ENCODE data around the gene RUFY3.
"Not testable (repeated sequence)": the region's sequence is repeated elsewhere in the genome, so short reads cannot be mapped to it uniquely, and the experiment has no call there.

Gene RUFY3

GRCh38 chr4:70728091-70728490, 6.3 kb downstream of the RUFY3 start:
- in situ Hi-C loops (cut with HindIII; ENCODE audit: low pct_ligation_motif_present, low pct_unique_long_range_greater_than_20kb, low sequenced_read_pairs), result no loop called here
- DNase-seq, result no peak

GRCh38 chr4:70732878-70733277, 11.1 kb downstream of the RUFY3 start:
- in situ Hi-C loops (cut with HindIII; ENCODE audit: low pct_ligation_motif_present, low pct_unique_long_range_greater_than_20kb, low sequenced_read_pairs); DNase-seq: not testable (repeated sequence)

DNA sequence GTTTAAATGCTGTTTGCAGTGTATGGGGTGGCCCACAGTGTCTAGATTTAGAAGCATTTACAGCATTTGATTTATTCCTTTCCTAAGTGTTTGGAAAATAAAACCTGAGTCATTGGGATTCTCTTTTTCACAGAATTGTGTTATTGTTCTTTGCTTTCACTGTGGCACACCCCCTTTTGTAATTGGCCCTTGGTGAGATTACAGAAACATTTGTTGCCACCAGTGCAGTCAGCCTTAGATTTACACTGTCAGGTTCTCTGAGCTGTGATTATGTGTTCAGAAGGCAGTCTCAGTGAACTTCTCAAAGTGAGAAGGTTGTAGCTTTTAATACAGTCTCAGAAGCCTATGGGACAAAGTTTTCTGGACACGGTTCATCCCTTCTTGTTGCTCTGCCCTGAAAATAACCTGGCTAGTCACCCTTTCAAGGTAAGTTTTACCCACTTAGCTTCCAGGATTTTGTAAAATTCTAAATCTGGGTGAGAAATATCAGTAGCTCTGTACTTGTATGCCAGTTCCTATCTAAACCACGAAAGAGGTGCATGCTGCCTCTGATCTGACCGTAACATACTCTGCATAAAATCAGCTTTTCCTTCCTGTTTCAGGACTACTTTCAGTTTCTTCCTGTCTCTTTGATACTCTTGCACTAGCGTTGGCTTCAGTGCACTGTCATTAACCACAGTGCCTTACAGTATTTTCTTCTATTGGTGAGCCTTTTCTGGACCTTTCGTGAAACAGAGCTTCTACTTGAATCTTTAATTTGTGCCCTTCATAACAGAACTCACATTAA, 12.6 kb downstream of the RUFY3 start:
- DNase-seq, result peak; percentile 58
- in situ Hi-C loops (cut with HindIII; ENCODE audit: low pct_ligation_motif_present, low pct_unique_long_range_greater_than_20kb, low sequenced_read_pairs), result no loop called here

GRCh38 chr4:70734971-70735370, 13.2 kb downstream of the RUFY3 start:
- DNase-seq, result no peak
- in situ Hi-C loops (cut with HindIII; ENCODE audit: low pct_ligation_motif_present, low pct_unique_long_range_greater_than_20kb, low sequenced_read_pairs), result no loop called here

DNA sequence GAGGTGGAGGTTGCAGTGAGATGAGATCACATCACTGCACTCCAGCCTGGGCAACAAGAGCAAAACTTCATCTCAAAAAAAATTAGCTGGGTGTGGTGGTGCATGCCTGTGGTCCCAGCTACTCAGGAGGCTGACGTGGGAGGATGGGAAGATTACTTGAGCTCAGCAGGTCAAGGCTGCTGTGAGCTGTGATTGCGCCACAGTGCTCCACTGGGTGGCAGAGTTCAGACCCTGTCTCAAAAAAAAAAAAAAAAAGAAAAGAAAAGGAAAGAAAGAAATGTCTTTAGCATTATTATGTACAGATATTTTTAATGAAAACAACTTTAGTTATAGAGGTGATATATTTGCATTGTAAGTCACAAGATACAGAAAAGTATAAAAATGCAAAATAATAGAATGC, 14.2 kb downstream of the RUFY3 start:
- peak; percentile 58 for DNase-seq
- in situ Hi-C loops (cut with HindIII; ENCODE audit: low pct_ligation_motif_present, low pct_unique_long_range_greater_than_20kb, low sequenced_read_pairs), result not testable (repeated sequence)

DNA sequence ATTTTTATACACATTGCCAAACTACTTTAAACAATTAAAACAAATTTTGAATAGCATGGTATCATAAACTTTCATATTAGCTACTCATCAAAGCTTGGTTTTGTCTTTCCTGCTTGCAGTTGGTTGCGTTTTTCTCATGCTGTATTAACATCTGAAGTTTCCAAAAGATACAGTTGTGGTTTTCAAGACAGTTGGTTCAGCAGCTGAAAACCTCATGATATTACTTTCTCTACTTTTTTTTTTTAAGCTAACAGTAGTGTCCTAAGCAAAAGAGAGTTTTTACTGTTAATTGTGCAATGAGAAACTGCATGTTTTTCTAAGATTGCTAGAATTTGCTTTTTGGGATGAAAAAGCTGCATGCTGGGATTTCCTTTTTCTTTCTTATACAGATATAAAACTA, 15.2 kb downstream of the RUFY3 start:
- in situ Hi-C loops (cut with HindIII; ENCODE audit: low pct_ligation_motif_present, low pct_unique_long_range_greater_than_20kb, low sequenced_read_pairs), result no loop called here
- no peak for DNase-seq

DNA sequence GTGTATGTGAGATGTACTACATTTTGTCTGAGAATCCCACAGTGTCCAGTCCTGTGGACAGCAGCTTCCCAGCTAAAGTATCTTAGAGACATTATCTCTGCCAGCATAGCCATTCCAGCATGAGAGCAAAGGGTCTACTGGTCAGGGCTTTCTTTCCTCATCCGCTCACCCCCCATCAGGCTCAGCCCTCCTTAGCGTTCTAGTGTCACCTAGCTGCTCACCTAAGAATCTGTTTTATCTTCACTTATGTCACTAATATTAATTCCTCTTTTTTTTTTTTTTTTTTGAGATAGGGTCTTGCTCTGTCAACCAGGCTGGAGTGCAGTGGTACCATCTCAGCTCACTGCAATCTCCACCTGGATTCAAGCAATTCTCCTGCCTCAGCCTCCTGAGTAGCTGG, 15.6 kb downstream of the RUFY3 start:
- in situ Hi-C loops (cut with HindIII; ENCODE audit: low pct_ligation_motif_present, low pct_unique_long_range_greater_than_20kb, low sequenced_read_pairs), result no loop called here
- no peak for DNase-seq

- no peak for DNase-seq
- in situ Hi-C loops (cut with HindIII; ENCODE audit: low pct_ligation_motif_present, low pct_unique_long_range_greater_than_20kb, low sequenced_read_pairs), result no loop called here
Measured at GRCh38 chr4:70739496-70740337, 18.0 kb downstream of the RUFY3 start.

GRCh38 chr4:70741867-70742658, 20.3 kb downstream of the RUFY3 start:
- in situ Hi-C loops (cut with HindIII; ENCODE audit: low pct_ligation_motif_present, low pct_unique_long_range_greater_than_20kb, low sequenced_read_pairs), result no loop called here
- no peak for DNase-seq

DNA sequence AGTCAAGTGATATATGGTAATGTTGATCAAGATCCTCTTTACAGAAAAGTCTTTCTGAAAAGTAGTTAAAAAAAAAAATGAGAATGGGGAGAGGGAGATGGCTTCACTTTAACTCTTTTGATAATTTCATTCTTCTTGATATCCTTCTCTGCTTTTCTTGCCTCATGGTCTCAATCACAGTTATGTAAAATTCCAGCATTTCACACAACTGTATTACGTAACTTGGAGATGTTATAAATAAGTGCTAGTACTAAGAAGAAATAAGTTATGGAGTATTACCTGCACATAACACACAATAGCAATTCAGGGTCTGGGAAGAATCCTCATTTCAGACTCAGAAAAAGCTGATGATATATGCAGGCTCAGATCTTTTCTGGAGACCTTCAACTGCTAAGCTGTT, 22.0 kb downstream of the RUFY3 start:
- in situ Hi-C loops (cut with HindIII; ENCODE audit: low pct_ligation_motif_present, low pct_unique_long_range_greater_than_20kb, low sequenced_read_pairs), result no loop called here

DNA sequence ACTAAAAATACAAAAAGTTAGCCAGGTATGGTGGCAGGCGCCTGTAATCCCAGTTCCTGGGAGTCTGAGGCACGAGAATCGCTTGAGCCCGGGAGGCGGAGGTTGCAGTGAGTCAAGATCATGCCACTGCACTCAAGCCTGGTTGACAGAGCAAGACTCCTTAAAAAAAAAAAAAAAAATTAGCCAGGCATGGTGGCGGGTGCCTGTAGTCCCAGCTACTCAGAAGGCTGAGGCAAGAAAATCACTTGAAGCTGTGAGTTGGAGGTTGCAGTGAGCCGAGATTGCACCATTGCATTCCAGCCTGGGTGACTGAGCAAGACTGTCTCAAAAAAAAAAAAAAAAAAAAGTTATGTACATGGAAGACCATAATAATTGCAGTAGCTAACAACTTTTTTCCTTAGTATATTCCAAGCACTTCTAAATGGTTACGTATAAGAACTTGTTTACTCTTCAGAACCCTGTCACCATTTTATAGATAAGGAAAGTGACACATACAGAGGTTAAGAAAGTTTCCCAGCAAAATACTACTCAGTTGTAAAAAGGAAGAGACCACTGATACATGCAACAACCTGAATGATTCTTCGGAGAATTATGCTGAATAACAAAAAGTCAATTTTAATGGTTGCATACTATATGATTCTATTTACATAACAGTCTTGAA, 24.5 kb downstream of the RUFY3 start:
- DNase-seq, result no peak
- in situ Hi-C loops (cut with HindIII; ENCODE audit: low pct_ligation_motif_present, low pct_unique_long_range_greater_than_20kb, low sequenced_read_pairs), result no loop called here

More for the DNA sequence above, 22.0 kb downstream of the RUFY3 start:
- no peak for DNase-seq

DNA sequence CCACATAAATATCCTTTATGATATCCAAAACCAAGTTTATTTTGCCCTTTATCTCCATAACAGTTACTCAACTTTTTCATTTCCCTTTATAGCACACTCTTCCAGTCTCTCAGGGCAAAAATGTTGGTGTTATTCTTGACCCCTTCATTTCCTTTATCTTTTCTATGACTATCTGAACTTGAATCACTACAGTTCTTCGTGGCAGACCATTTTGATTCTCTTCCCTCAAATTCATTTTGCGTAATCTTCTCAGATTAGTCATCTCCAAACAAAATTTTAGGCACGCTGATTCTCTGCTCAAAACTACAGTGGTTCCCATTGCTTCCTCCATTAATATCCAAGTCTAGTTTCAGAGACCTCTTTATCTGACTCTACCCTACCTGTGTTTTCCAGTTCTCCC, 26.1 kb downstream of the RUFY3 start:
- no peak for DNase-seq
- in situ Hi-C loops (cut with HindIII; ENCODE audit: low pct_ligation_motif_present, low pct_unique_long_range_greater_than_20kb, low sequenced_read_pairs), result no loop called here

GRCh38 chr4:70749313-70749712, 27.5 kb downstream of the RUFY3 start:
- no peak for DNase-seq
- in situ Hi-C loops (cut with HindIII; ENCODE audit: low pct_ligation_motif_present, low pct_unique_long_range_greater_than_20kb, low sequenced_read_pairs), result no loop called here

GRCh38 chr4:70752236-70752635, 30.5 kb downstream of the RUFY3 start:
- DNase-seq, result no peak
- in situ Hi-C loops (cut with HindIII; ENCODE audit: low pct_ligation_motif_present, low pct_unique_long_range_greater_than_20kb, low sequenced_read_pairs), result no loop called here

GRCh38 chr4:70753630-70754029, 31.9 kb downstream of the RUFY3 start:
- no peak for DNase-seq
- in situ Hi-C loops (cut with HindIII; ENCODE audit: low pct_ligation_motif_present, low pct_unique_long_range_greater_than_20kb, low sequenced_read_pairs), result no loop called here

DNA sequence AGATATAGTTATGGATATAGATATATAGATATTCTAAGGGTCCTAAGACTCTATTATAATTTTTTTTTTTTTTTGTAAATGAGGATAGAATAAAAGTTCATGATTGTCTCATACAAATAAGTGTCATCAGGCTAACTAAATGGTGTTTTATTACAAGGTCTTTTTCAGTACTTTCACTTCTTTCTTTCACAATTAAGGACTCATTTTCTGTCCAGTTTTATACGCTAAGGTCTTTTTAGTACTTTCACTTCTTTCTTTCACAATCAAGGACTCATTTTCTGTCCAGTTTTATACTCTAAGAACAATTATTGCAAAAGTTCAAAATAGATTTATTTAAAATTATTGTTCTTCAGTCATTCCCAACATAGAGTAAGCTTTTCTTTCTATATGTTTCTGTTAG, 32.7 kb downstream of the RUFY3 start:
- no peak for DNase-seq
- in situ Hi-C loops (cut with HindIII; ENCODE audit: low pct_ligation_motif_present, low pct_unique_long_range_greater_than_20kb, low sequenced_read_pairs), result no loop called here

GRCh38 chr4:70754990-70755688, 33.4 kb downstream of the RUFY3 start:
- in situ Hi-C loops (cut with HindIII; ENCODE audit: low pct_ligation_motif_present, low pct_unique_long_range_greater_than_20kb, low sequenced_read_pairs), result no loop called here
- DNase-seq, result no peak

- in situ Hi-C loops (cut with HindIII; ENCODE audit: low pct_ligation_motif_present, low pct_unique_long_range_greater_than_20kb, low sequenced_read_pairs), result no loop called here
- DNase-seq, result no peak
Measured at GRCh38 chr4:70759126-70759525, 37.4 kb downstream of the RUFY3 start.

Data from ACHN (cell line).